Measurements from ENCODE around the gene TRAPPC5.

Gene TRAPPC5

GRCh38 chr19:7705387-7706187, 25.0 kb downstream of the TRAPPC5 start:
- DNase-seq (ENCODE audit: low spot score in 2 of 2), result no peak
- in situ Hi-C loops (cut with MboI; ENCODE audit: low sequenced_read_pairs), result loop anchor here (5.0 kb wide), 1 partner anchor 72 kb away; no protein-coding TSS in a partner anchor
- no peaks in the 10 kb centered on the region; the same call in 1 of the 2 replicates for H3K27me3 ChIP-seq (ENCODE audit: low read depth)
- no peaks in the 10 kb centered on the region for H3K4me1 ChIP-seq
- H3K9me3 ChIP-seq, result no peaks in the 10 kb centered on the region
- H3K36me3 ChIP-seq (replicated peaks), result no peaks in the 10 kb centered on the region
- H3K4me3 ChIP-seq, result no peak overlapping the region

GRCh38 chr19:7706188-7706954, 25.7 kb downstream of the TRAPPC5 start:
- no peak for DNase-seq (ENCODE audit: low spot score in 2 of 2)
- no peaks in the 10 kb centered on the region for H3K4me1 ChIP-seq
- no peaks in the 10 kb centered on the region for H3K36me3 ChIP-seq (replicated peaks)
- in situ Hi-C loops (cut with MboI; ENCODE audit: low sequenced_read_pairs), result loop anchor here (5.0 kb wide), 1 partner anchor 71 kb away; no protein-coding TSS in a partner anchor
- H3K4me3 ChIP-seq, result no peak overlapping the region
- H3K9me3 ChIP-seq, result no peaks in the 10 kb centered on the region
- no peaks in the 10 kb centered on the region; the same call in 1 of the 2 replicates for H3K27me3 ChIP-seq (ENCODE audit: low read depth)

GRCh38 chr19:7706955-7707456, 26.4 kb downstream of the TRAPPC5 start:
- H3K9me3 ChIP-seq, result no peaks in the 10 kb centered on the region
- no peaks in the 10 kb centered on the region for H3K4me1 ChIP-seq
- H3K4me3 ChIP-seq, result no peak overlapping the region
- in situ Hi-C loops (cut with MboI; ENCODE audit: low sequenced_read_pairs), result loop anchor here (5.0 kb wide), 1 partner anchor 70 kb away; no protein-coding TSS in a partner anchor
- H3K36me3 ChIP-seq (replicated peaks), result no peaks in the 10 kb centered on the region
- DNase-seq (ENCODE audit: low spot score in 2 of 2), result no peak
- H3K27me3 ChIP-seq (ENCODE audit: low read depth), result no peaks in the 10 kb centered on the region; the same call in 1 of the 2 replicates

GRCh38 chr19:7709932-7710460, 29.4 kb downstream of the TRAPPC5 start:
- in situ Hi-C loops (cut with MboI; ENCODE audit: low sequenced_read_pairs), result loop anchor here (5.0 kb wide), 1 partner anchor 67 kb away; no protein-coding TSS in a partner anchor
- no peaks in the 10 kb centered on the region for H3K4me1 ChIP-seq
- no peak for DNase-seq (ENCODE audit: low spot score in 2 of 2)

GRCh38 chr19:7710616-7711015, 30.0 kb downstream of the TRAPPC5 start:
- in situ Hi-C loops (cut with MboI; ENCODE audit: low sequenced_read_pairs), result no loop called here
- Histone ChIP-seq H3K4me1 (no peaks in the 10 kb centered on the region), H3K36me3 (replicated peaks) (no peaks in the 10 kb centered on the region), H3K9me3 (no peaks in the 10 kb centered on the region), H3K27me3 (ENCODE audit: low read depth) (no peaks in the 10 kb centered on the region), H3K4me3 (no peak overlapping the region)
- no peak for DNase-seq (ENCODE audit: low spot score in 2 of 2)

More at GRCh38 chr19:7709932-7710460, 29.4 kb downstream of the TRAPPC5 start:
- Histone ChIP-seq H3K36me3 (replicated peaks) (no peaks in the 10 kb centered on the region), H3K4me3 (no peak overlapping the region), H3K9me3 (no peaks in the 10 kb centered on the region), H3K27me3 (ENCODE audit: low read depth) (no peaks in the 10 kb centered on the region)

- in situ Hi-C loops (cut with MboI; ENCODE audit: low sequenced_read_pairs), result no loop called here
- Histone ChIP-seq H3K36me3 (replicated peaks) (no peaks in the 10 kb centered on the region), H3K9me3 (no peaks in the 10 kb centered on the region), H3K4me1 (no peaks in the 10 kb centered on the region), H3K27me3 (ENCODE audit: low read depth) (no peaks in the 10 kb centered on the region), H3K4me3 (no peak overlapping the region)
- DNase-seq (ENCODE audit: low spot score in 2 of 2), result no peak
Observed at GRCh38 chr19:7715671-7716070, 35.0 kb downstream of the TRAPPC5 start.

GRCh38 chr19:7716762-7717161, 36.1 kb downstream of the TRAPPC5 start:
- Histone ChIP-seq H3K36me3 (replicated peaks) (no peaks in the 10 kb centered on the region), H3K27me3 (ENCODE audit: low read depth) (no peaks in the 10 kb centered on the region), H3K4me3 (no peak overlapping the region), H3K4me1 (no peaks in the 10 kb centered on the region), H3K9me3 (no peaks in the 10 kb centered on the region)
- in situ Hi-C loops (cut with MboI; ENCODE audit: low sequenced_read_pairs), result no loop called here
- no peak for DNase-seq (ENCODE audit: low spot score in 2 of 2)

GRCh38 chr19:7718668-7719067, 38.0 kb downstream of the TRAPPC5 start:
- Histone ChIP-seq H3K4me1 (no peaks in the 10 kb centered on the region), H3K36me3 (replicated peaks) (no peaks in the 10 kb centered on the region)
- in situ Hi-C loops (cut with MboI; ENCODE audit: low sequenced_read_pairs), result no loop called here

GRCh38 chr19:7720351-7720750, 39.7 kb downstream of the TRAPPC5 start:
- no peak for DNase-seq (ENCODE audit: low spot score in 2 of 2)
- Histone ChIP-seq H3K27me3 (ENCODE audit: low read depth) (no peaks in the 10 kb centered on the region), H3K36me3 (replicated peaks) (no peaks in the 10 kb centered on the region), H3K4me1 (no peaks in the 10 kb centered on the region), H3K4me3 (no peak overlapping the region), H3K9me3 (no peaks in the 10 kb centered on the region)
- in situ Hi-C loops (cut with MboI; ENCODE audit: low sequenced_read_pairs), result no loop called here

More at GRCh38 chr19:7718668-7719067, 38.0 kb downstream of the TRAPPC5 start:
- no peak overlapping the region for H3K4me3 ChIP-seq
- no peaks in the 10 kb centered on the region for H3K9me3 ChIP-seq
- H3K27me3 ChIP-seq (ENCODE audit: low read depth), result no peaks in the 10 kb centered on the region
- no peak for DNase-seq (ENCODE audit: low spot score in 2 of 2)

- H3K9me3 ChIP-seq, result no peaks in the 10 kb centered on the region
- H3K27me3 ChIP-seq (ENCODE audit: low read depth), result no peaks in the 10 kb centered on the region
- no peaks in the 10 kb centered on the region for H3K4me1 ChIP-seq
- H3K4me3 ChIP-seq, result no peak overlapping the region
- in situ Hi-C loops (cut with MboI; ENCODE audit: low sequenced_read_pairs), result no loop called here
- DNase-seq (ENCODE audit: low spot score in 2 of 2), result no peak
- H3K36me3 ChIP-seq (replicated peaks), result no peaks in the 10 kb centered on the region
Observed at GRCh38 chr19:7722231-7722651, 41.6 kb downstream of the TRAPPC5 start.

GRCh38 chr19:7725791-7726190, 45.2 kb downstream of the TRAPPC5 start:
- Histone ChIP-seq H3K4me1 (no peaks in the 10 kb centered on the region), H3K36me3 (replicated peaks) (no peaks in the 10 kb centered on the region), H3K27me3 (ENCODE audit: low read depth) (peaks cover 23% of the 10 kb centered on the region), H3K4me3 (no peak overlapping the region), H3K9me3 (no peaks in the 10 kb centered on the region)
- in situ Hi-C loops (cut with MboI; ENCODE audit: low sequenced_read_pairs), result no loop called here
- no peak for DNase-seq (ENCODE audit: low spot score in 2 of 2)

- Histone ChIP-seq H3K36me3 (replicated peaks) (no peaks in the 10 kb centered on the region), H3K4me1 (no peaks in the 10 kb centered on the region), H3K9me3 (no peaks in the 10 kb centered on the region), H3K4me3 (no peak overlapping the region), H3K27me3 (ENCODE audit: low read depth) (peaks cover 30% of the 10 kb centered on the region)
- in situ Hi-C loops (cut with MboI; ENCODE audit: low sequenced_read_pairs), result no loop called here
- DNase-seq (ENCODE audit: low spot score in 2 of 2), result peak in 1 of 2 experiments; percentile 19
Observed at GRCh38 chr19:7729211-7729610, 48.6 kb downstream of the TRAPPC5 start.

- Histone ChIP-seq H3K9me3 (no peaks in the 10 kb centered on the region), H3K36me3 (replicated peaks) (no peaks in the 10 kb centered on the region), H3K4me3 (no peak overlapping the region), H3K27me3 (ENCODE audit: low read depth) (peaks cover 30% of the 10 kb centered on the region), H3K4me1 (no peaks in the 10 kb centered on the region)
- in situ Hi-C loops (cut with MboI; ENCODE audit: low sequenced_read_pairs), result no loop called here
- DNase-seq (ENCODE audit: low spot score in 2 of 2), result no peak
Observed at GRCh38 chr19:7729831-7730285, 49.2 kb downstream of the TRAPPC5 start.

All from HAP-1 (cell line).